NOMO-1 treated with dmso at 0.1 percent for 144 hours (cell line): ENCODE results near the gene IAH1.
"Not testable (repeated sequence)": the region's sequence is repeated elsewhere in the genome, so short reads cannot be mapped to it uniquely, and the experiment has no call there.

Experiments used
- DNase-seq: peaks from one replicate; lab custom pipeline; 2025; ENCODE audit not compliant: unreplicated experiment; lab: John Stamatoyannopoulos, UW

Gene IAH1

GRCh38 chr2:9473308-9473984 is 905 bp upstream of the IAH1 start:
- DNase-seq: no peak

- no peak for DNase-seq
Observed at GRCh38 chr2:9473985-9474360, 378 bp upstream of the IAH1 start.

GRCh38 chr2:9477914-9478313 is 3.6 kb downstream of the IAH1 start:
- no peak for DNase-seq

GRCh38 chr2:9478526-9478925 is 4.2 kb downstream of the IAH1 start:
- no peak for DNase-seq

- no peak for DNase-seq
Observed at GRCh38 chr2:9480157-9480556, 5.8 kb downstream of the IAH1 start.

GRCh38 chr2:9483107-9483506 is 8.8 kb downstream of the IAH1 start:
- no peak for DNase-seq

- DNase-seq: no peak
Observed at GRCh38 chr2:9484533-9484932, 10.2 kb downstream of the IAH1 start.

- no peak for DNase-seq
Observed at GRCh38 chr2:9488583-9489547, 14.5 kb downstream of the IAH1 start.

- DNase-seq: no peak
Observed at GRCh38 chr2:9490789-9491188, 16.4 kb downstream of the IAH1 start.

GRCh38 chr2:9492927-9493326 is 18.6 kb downstream of the IAH1 start:
- no peak for DNase-seq

- DNase-seq: no peak
Observed at GRCh38 chr2:9493478-9493877, 19.1 kb downstream of the IAH1 start.

GRCh38 chr2:9494081-9494480 is 19.7 kb downstream of the IAH1 start:
- DNase-seq: no peak

GRCh38 chr2:9497017-9497416 is 22.7 kb downstream of the IAH1 start:
- DNase-seq: no peak

- DNase-seq: no peak
Observed at GRCh38 chr2:9498210-9498609, 23.9 kb downstream of the IAH1 start.

- DNase-seq: no peak
Observed at GRCh38 chr2:9508931-9509330, 34.6 kb downstream of the IAH1 start.

GRCh38 chr2:9513946-9514345 is 39.6 kb downstream of the IAH1 start:
- DNase-seq: not testable (repeated sequence)

GRCh38 chr2:9517118-9517782 is 42.9 kb downstream of the IAH1 start:
- DNase-seq: no peak

- no peak for DNase-seq
Observed at GRCh38 chr2:9518163-9518562, 43.8 kb downstream of the IAH1 start.

GRCh38 chr2:9518780-9519179 is 44.4 kb downstream of the IAH1 start:
- DNase-seq: no peak

GRCh38 chr2:9519250-9519649 is 44.9 kb downstream of the IAH1 start:
- no peak for DNase-seq

- no peak for DNase-seq
Observed at GRCh38 chr2:9524291-9524690, 49.9 kb downstream of the IAH1 start.

- no peak for DNase-seq
Observed at GRCh38 chr2:9525266-9525665, 50.9 kb downstream of the IAH1 start.
